H9 (cell line): ENCODE measurements around the gene PGM2L1. TPM values are rescaled to one million over a fixed set of nuclear protein-coding genes. Genes with fewer than 3 reads are reported as not detected.

Experiments
- DNase-seq: peaks from one replicate; pipeline ENCODE4 v3.0.0-alpha.2; 2017
- H2AFZ ChIP-seq: one replicate; pipeline ENCODE4 v1.6.1; 2013; ENCODE audit warnings: mild to moderate bottlenecking, low read length, control low read depth, moderate library complexity
- H2AK5ac ChIP-seq: 2 replicates; pipeline ENCODE4 v1.6.1; 2013; ENCODE audit warnings: low read length, control low read depth, mixed read lengths; ENCODE audit not compliant: insufficient read length
- H2BK120ac ChIP-seq: one replicate; pipeline ENCODE4 v1.6.1; 2013; ENCODE audit warnings: low read depth, mild to moderate bottlenecking, low read length, control low read depth, inconsistent platforms; ENCODE audit not compliant: poor library complexity, severe bottlenecking
- H2BK12ac ChIP-seq: 2 replicates; pipeline ENCODE4 v1.6.1; 2013; ENCODE audit warnings: low read length, control low read depth, mixed read lengths, low read depth; ENCODE audit not compliant: insufficient read length
- H2BK15ac ChIP-seq: 2 replicates; pipeline ENCODE4 v1.6.1; 2013; ENCODE audit warnings: low read depth, low read length, control low read depth
- H2BK20ac ChIP-seq: one replicate; pipeline ENCODE4 v1.6.1; 2013; ENCODE audit warnings: low read depth, mild to moderate bottlenecking, low read length, control low read depth, inconsistent platforms; ENCODE audit not compliant: poor library complexity, severe bottlenecking
- H2BK5ac ChIP-seq: 2 replicates; pipeline ENCODE4 v1.6.1; 2013; ENCODE audit warnings: low read length, control low read depth, mixed read lengths; ENCODE audit not compliant: insufficient read length
- H3K14ac ChIP-seq: 2 replicates; pipeline ENCODE4 v1.6.1; 2013; ENCODE audit warnings: low read length, control low read depth; ENCODE audit not compliant: insufficient read depth
- H3K18ac ChIP-seq: 2 replicates; pipeline ENCODE4 v1.6.1; 2013; ENCODE audit warnings: low read depth, mild to moderate bottlenecking, mixed read lengths, low read length, control low read depth; ENCODE audit not compliant: insufficient read length
- H3K23ac ChIP-seq: 2 replicates; pipeline ENCODE4 v1.6.1; 2013; ENCODE audit warnings: low read length, control low read depth, mixed read lengths, low read depth; ENCODE audit not compliant: insufficient read length
- H3K23me2 ChIP-seq: 2 replicates; pipeline ENCODE4 v1.6.1; 2013; ENCODE audit warnings: low read depth, mild to moderate bottlenecking, mixed read lengths, low read length, control low read depth; ENCODE audit not compliant: insufficient read length, poor library complexity, severe bottlenecking
- H3K27ac ChIP-seq: 2 replicates; pipeline ENCODE4 v1.5.1; 2013; ENCODE audit warnings: low read length, control low read depth, mixed read lengths, low read depth; ENCODE audit not compliant: insufficient read length
- H3K27me3 ChIP-seq: 2 replicates; pipeline ENCODE4 v1.6.1; 2013; ENCODE audit warnings: low read length, control low read depth, inconsistent platforms; ENCODE audit not compliant: insufficient read depth
- H3K4ac ChIP-seq: 2 replicates; pipeline ENCODE4 v1.6.1; 2013; ENCODE audit warnings: low read depth, mild to moderate bottlenecking, control low read depth, inconsistent platforms, low read length, moderate library complexity
- H3K4me1 ChIP-seq: 2 replicates; pipeline ENCODE4 v1.6.1; 2013; ENCODE audit warnings: low read length, control low read depth, inconsistent platforms; ENCODE audit not compliant: insufficient read depth
- H3K4me2 ChIP-seq: 2 replicates; pipeline ENCODE4 v1.6.1; 2013; ENCODE audit warnings: low read length, control low read depth, mixed read lengths; ENCODE audit not compliant: insufficient read length, insufficient read depth
- H3K56ac ChIP-seq: 2 replicates; pipeline ENCODE4 v1.6.1; 2013; ENCODE audit warnings: low read depth, mild to moderate bottlenecking, mixed read lengths, low read length, control low read depth; ENCODE audit not compliant: insufficient read length
- H3K79me1 ChIP-seq: 2 replicates; pipeline ENCODE4 v1.6.1; 2013; ENCODE audit warnings: low read depth, mild to moderate bottlenecking, moderate library complexity, low read length, control low read depth, inconsistent platforms; ENCODE audit not compliant: insufficient read depth, poor library complexity, severe bottlenecking
- H3K79me2 ChIP-seq: 2 replicates; pipeline ENCODE4 v1.6.1; 2013; ENCODE audit warnings: low read length, control low read depth, inconsistent platforms; ENCODE audit not compliant: insufficient read depth
- H3K9ac ChIP-seq: 2 replicates; pipeline ENCODE4 v1.6.1; 2013; ENCODE audit warnings: low read length, control low read depth, mixed read lengths; ENCODE audit not compliant: insufficient read length; ENCODE audit errors: extremely low read depth
- H3K9me3 ChIP-seq: one replicate; pipeline ENCODE4 v1.6.1; 2013; ENCODE audit warnings: low read depth, low read length, inconsistent platforms; ENCODE audit not compliant: control insufficient read depth
- H3T11ph ChIP-seq: one replicate; pipeline ENCODE4 v1.6.1; 2013; ENCODE audit warnings: mild to moderate bottlenecking, low read length, control low read depth, inconsistent platforms
- H4K20me1 ChIP-seq: one replicate; pipeline ENCODE4 v1.6.1; 2013; ENCODE audit not compliant: control insufficient read depth, insufficient read length, insufficient read depth
- H4K5ac ChIP-seq: 2 replicates; pipeline ENCODE4 v1.6.1; 2013; ENCODE audit warnings: low read depth, mild to moderate bottlenecking, mixed read lengths, low read length, control low read depth; ENCODE audit not compliant: insufficient read length
- H4K8ac ChIP-seq: replicated peaks from 2 replicates; pipeline ENCODE4 v1.6.1; 2013; ENCODE audit warnings: low read length, control low read depth, mixed read lengths, low read depth; ENCODE audit not compliant: insufficient read length
- H4K91ac ChIP-seq: 2 replicates; pipeline ENCODE4 v1.6.1; 2013; ENCODE audit warnings: low read depth, mild to moderate bottlenecking, moderate library complexity, mixed read lengths, low read length, control low read depth; ENCODE audit not compliant: insufficient read length
- H3K27ac Mint-ChIP-seq, 3 experiments: 2 replicates in 2 of 3; 3 replicates in 1 of 3; pipeline ENCODE4 v1.8.0; 2020 to 2021; ENCODE audit warnings: mixed read lengths in 3 of 3, mild to moderate bottlenecking in 1 of 3, moderate library complexity in 1 of 3
- H3K27me3 Mint-ChIP-seq: 2 replicates; pipeline ENCODE4 v1.8.0; 2021; ENCODE audit warnings: low read depth, mild to moderate bottlenecking, moderate library complexity, mixed read lengths
- H3K36me3 Mint-ChIP-seq, 3 experiments: 2 replicates in 2 of 3; 3 replicates in 1 of 3; pipeline ENCODE4 v1.8.0; 2020 to 2021; ENCODE audit warnings: low read depth in 3 of 3, mixed read lengths in 3 of 3; ENCODE audit not compliant: insufficient read depth in 1 of 3
- H3K4me1 Mint-ChIP-seq, 2 experiments: 2 replicates each; pipeline ENCODE4 v1.8.0; 2020; ENCODE audit warnings: mixed read lengths in 2 of 2
- H3K4me3 Mint-ChIP-seq, 2 experiments: 2 replicates in 1 of 2; 3 replicates in 1 of 2; pipeline ENCODE4 v1.8.0; 2020 to 2021; ENCODE audit warnings: mild to moderate bottlenecking in 2 of 2, mixed read lengths in 2 of 2, moderate library complexity in 1 of 2
- H3K9me3 Mint-ChIP-seq, 2 experiments: 2 replicates in 1 of 2; 3 replicates in 1 of 2; pipeline ENCODE4 v1.8.0; 2020; ENCODE audit warnings: mild to moderate bottlenecking in 2 of 2, mixed read lengths in 2 of 2, moderate library complexity in 1 of 2
- CTCF ChIP-seq: fragments of 200-600 bp; sonication (generic); conservative IDR thresholded peaks from 3 replicates; pipeline ENCODE4 v1.8.0; 2021; ENCODE audit warnings: antibody characterized with exemption, mild to moderate bottlenecking
- WGBS: extraction: QIAGEN DNeasy Blood & Tissue Kit; methylation state at CpG from one replicate; pipeline ENCODE4 v1.1.7; 2013; ENCODE audit warnings: missing lambda C conversion rate, low lambda C conversion rate, mixed read lengths; ENCODE audit not compliant: insufficient read length; ENCODE audit errors: extremely low coverage; 5-methylcytosine and 5-hydroxymethylcytosine counted together
- total RNA-seq: library from RNA; stranded (reverse); gene quantifications from 2 replicates; pipeline ENCODE4 v1.2.1, GENCODE V29; 2021

The PGM2L1 gene
- total RNA-seq, 1 experiment from 2014 or later = 16.9 TPM

- H3K14ac ChIP-seq = no peak overlapping the region
- DNase-seq = no peak
- H3K4ac ChIP-seq = no peak overlapping the region
- no peak overlapping the region for H4K91ac ChIP-seq
- no peak overlapping the region for H4K8ac ChIP-seq
- no peak overlapping the region for H2BK120ac ChIP-seq
- no peak overlapping the region for H2BK12ac ChIP-seq
- H2AFZ ChIP-seq = no peak overlapping the region
- H2BK5ac ChIP-seq = no peak overlapping the region
- no peaks in the 10 kb centered on the region for H4K20me1 ChIP-seq
- 100% methylated on average over 1 of the region's 4 CpGs for WGBS
- no peaks in the 10 kb centered on the region for H3K79me1 ChIP-seq
- H3K27me3 ChIP-seq = no peaks in the 10 kb centered on the region
- H2AK5ac ChIP-seq = no peak overlapping the region
- Mint-ChIP-seq H3K4me1 (peaks cover 5 to 8% of the 10 kb centered on the region in 2 experiments), H3K36me3 (no peaks in the 10 kb centered on the region), H3K27me3 (no peaks in the 10 kb centered on the region; the same call in 1 of the 2 replicates), H3K4me3 (no peak overlapping the region), H3K27ac (no peak overlapping the region), H3K9me3 (no peaks in the 10 kb centered on the region)
- no peak overlapping the region for H3K56ac ChIP-seq
- no peak overlapping the region for H3K9ac ChIP-seq
- H3T11ph ChIP-seq = no peak overlapping the region
- no peaks in the 10 kb centered on the region for H3K79me2 ChIP-seq
- peak overlapping the region; percentile 45 for H3K18ac ChIP-seq
- H3K23ac ChIP-seq = no peak overlapping the region
- H3K23me2 ChIP-seq = no peaks in the 10 kb centered on the region
- H2BK15ac ChIP-seq = no peak overlapping the region
- no peak overlapping the region for H4K5ac ChIP-seq
- H3K4me1 ChIP-seq = no peaks in the 10 kb centered on the region
- TF ChIP-seq CTCF = no peak
- H2BK20ac ChIP-seq = no peak overlapping the region
- no peaks in the 10 kb centered on the region for H3K9me3 ChIP-seq
- no peak overlapping the region for H3K4me2 ChIP-seq
- H3K27ac ChIP-seq = no peak overlapping the region
These were observed 19.8 kb upstream of the PGM2L1 start for GRCh38 chr11:74417860-74418508.
